GM21367 (cell line): ENCODE data around the gene PALM.
"Not testable (repeated sequence)": the region's sequence is repeated elsewhere in the genome, so short reads cannot be mapped to it uniquely, and the experiment has no call there.

ENCODE experiments used
- ATAC-seq: cut with Tn5 transposase; IDR thresholded peaks from one replicate; pipeline ENCODE4 v1.9.1; 2021; ENCODE audit not compliant: unreplicated experiment

PALM gene

DNA sequence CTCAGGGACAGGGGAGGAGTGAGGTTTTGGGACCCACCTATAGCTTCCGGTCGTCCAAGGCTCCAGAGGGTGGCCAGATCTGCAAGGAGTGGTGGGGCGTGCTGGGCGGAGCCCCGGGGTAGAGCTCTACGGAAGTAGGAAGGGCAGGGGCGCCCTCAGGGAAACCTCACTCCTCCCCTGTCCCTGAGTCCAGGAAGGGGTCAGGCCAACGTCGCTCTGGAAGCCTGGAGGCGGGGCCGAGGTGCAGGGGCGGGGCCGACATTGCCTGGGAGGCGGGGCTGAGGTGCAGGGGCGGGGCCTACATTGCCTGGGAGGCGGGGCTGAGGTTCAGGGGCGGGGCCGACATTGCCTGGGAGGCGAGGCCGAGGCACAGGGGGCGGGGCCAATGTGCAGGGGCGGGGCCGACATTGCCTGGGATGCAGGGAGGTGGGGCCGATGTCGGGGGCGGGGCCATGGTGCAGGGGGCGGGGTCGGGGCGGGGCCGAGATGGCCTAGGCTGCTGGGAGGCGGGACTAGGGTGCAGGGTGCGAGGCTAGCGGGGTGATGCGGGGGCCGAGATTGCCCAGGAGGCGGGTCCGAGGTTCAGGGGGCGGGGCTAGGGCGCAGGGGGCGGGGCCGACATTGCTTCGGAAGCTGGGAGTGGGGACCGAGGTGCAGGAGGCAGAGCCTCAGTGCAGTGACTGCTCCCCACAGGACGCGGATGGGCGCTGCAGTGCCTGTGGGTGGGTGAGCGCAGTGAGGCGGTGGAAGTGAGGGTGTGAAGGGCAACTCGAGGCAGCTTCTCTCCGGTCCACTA is 4.9 kb upstream of the PALM start:
- ATAC-seq, result no peak

DNA sequence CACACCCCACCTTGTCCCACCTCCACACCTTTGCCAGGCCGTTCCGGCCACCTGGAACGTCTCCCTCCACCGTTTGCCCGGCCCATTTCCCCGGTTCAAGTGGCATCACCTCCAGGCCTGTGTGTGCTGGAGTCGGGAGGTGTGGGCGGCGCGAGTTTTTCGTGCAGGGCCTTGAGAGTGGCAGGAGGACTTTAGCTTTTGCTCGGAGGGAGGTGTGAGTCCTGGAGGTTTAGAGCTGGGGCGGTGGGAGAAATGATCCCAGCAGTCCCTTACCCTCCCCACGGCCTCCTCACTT is 4.3 kb upstream of the PALM start:
- ATAC-seq, result no peak

DNA sequence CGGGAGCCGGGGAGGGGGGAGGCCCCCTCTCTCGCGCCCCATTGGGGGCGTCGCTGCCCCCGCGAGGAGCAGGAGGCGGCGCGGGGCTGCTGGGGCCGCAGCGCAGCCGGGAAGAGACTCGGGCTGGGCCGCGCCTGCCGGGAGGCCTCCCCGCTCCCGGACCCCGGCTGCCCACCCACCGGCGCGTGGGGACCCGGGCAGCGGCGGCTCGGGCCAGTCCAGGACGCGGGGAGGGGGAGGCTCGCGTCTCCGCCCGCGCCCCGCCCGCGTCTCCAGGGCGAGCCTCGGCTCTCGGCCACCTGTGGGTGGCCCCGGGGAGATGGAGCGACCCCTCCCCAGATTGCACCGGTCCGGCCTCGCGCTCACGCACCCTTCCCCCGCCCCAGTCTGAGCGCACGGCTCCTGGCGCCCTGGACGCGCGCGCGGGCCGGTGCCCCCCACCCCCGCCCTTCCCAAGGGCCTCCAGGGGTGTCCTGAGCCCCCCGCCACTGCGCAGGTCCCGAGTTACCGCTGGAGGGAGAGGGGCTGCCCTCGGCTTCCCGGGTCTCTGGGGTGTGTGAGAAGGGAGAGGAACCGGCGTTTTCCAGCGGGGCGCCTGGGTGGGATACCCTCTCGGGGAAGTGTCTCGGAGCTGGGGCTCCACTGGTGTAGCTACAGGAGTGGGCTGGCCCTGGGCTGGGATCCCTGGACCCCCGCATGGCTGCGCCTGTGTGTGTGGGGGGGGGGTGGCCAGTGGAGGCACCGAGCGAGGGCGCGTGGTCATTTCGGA is 645 bp downstream of the PALM start:
- no peak for ATAC-seq

DNA sequence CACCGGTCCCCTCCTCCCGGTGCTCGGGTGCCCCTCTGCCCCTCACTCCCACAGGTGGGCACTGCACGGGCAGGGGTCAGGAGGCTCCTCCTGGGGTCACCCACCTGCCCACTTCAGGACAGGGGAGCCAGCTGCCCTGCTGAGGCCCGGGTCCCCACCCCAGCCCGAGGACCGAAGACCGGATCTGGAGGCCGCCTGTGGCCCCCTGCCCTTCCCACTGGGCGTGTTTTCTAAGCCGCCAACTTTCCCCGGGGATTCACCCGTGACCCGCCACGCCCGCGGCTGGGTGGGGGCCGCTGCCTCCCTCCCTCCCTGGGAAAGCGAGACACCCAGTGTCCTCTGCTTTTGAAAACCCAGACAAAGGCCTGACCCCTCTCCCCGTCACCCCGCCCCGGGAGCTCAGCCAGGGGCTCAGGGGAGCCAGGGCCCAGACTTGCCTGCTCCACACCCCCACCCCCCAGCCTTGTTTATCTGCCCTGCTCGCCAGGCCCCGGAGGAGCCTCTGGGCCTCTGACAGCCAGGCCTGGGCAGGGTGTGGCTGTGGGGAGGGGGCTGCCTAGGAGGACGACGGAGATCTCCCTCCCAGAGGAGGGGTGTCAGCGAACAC is 1.3 kb downstream of the PALM start:
- ATAC-seq, result no peak

DNA sequence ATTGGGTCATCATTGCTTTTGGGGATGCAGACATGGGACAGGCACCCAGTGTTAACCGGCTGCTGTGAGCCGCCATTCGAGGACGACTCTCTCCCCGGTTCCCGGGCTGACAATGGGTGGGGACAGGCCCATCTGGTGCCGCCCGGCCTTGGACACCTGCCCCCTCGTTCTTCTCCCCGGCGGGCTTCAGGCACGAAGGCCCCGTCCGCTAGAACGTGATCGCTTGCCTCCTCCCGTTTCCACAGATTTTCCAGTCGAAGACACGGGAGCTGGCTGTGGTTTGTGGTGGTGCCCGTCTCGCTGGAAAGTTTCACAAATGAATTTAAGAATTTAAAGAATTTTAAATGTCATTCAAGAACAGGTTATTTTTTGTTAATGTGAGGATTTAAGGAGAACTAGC is 2.0 kb downstream of the PALM start:
- ATAC-seq, result no peak

DNA sequence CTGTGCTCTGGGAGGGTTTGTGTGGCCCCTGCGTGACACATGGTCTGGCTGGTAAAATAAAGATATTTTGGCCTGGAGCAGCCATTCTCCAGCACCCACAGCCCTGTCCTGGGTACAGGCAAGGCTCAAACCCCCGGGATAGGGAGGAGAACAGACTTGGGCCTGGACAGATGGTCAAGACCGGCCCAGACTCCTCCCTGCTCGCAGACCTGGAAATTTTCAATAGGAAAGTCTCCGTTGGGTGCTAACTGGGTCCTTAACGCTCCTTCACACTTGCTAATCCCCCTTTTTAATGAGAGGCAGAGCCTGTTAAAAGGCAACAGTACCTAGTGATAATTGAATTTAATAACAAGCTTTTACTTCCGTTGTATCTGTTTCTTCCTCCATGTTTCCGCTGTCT is 2.5 kb downstream of the PALM start:
- ATAC-seq, result no peak

DNA sequence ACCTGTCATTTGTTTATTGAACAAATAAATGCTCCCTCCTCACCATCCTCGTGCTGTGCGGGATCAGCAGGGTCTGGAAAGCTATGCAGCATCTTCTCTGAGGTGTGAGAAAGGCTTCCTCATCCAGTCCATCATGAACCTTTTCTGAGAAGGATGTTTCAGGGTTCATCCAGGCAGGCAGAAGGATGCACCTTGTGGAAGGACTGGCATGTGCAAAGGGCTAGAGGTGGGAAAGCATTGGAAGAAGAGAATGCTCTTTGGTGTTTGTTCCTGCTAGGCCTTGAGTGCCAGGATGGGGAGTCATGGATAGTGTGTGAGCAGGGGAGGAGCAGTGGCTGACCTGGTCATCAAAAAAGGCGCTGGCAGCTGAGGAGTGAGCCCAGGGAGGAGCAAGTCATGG is 6.6 kb downstream of the PALM start:
- no peak for ATAC-seq

DNA sequence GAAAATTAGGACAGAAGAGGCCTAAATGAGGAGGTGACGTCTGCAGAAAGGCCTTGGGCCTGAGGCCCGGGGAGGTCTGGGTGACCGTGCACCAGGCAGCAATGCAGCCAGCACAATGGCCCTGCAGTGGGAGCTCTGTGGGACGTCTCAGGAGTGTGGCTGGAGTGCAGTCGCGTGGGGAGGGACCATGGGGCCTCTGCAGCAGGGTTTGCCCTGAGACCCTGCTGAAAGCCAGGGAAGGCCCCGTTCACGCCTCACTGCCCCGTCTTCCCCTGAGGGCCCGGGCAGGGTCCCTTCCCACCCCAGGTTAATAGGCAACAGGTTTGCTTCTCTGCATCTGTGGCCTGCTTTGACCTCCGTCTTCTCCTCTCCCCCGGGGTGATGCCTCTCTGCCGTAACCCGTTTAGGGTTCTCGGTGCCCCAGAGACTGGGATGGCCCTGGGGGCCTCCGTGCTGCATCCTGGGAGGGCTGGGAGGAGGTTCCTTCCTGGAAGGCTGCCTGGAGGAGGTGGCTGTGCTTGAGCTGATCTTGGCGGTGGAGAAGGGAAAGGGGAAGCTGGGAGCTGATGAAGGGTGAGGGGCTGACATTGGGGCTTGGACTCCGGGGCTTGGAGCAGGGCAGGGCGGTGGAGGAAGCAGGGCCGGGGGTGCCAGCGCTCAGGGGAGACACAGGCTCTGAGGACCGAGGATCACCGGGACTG is 9.7 kb downstream of the PALM start:
- ATAC-seq, result no peak

DNA sequence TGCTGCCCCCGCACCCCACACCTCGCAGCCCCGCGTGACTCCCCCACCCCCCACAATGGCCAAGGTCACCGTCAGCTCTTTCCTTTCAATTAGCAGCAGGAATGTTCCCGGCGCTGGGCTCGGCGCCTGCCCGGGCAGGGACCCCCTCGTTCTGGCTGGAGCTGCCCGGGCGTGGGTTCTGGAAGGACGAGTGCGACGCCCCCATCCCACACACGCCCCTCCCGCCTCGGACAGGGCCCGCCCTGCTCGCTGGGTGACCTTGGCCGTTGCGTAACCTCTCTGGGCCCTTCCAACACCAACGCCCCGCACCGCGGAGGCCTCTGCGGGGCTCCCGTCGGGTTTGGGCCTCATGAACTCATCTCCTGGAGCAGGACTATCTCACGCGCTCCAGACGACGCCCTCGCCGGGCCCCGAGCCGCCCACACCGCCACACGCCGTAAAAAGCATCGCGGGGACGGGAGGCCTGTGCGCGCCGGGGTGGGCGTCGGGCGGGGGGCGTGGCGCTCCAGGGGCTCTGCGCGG is 10.3 kb downstream of the PALM start:
- ATAC-seq, result no peak

DNA sequence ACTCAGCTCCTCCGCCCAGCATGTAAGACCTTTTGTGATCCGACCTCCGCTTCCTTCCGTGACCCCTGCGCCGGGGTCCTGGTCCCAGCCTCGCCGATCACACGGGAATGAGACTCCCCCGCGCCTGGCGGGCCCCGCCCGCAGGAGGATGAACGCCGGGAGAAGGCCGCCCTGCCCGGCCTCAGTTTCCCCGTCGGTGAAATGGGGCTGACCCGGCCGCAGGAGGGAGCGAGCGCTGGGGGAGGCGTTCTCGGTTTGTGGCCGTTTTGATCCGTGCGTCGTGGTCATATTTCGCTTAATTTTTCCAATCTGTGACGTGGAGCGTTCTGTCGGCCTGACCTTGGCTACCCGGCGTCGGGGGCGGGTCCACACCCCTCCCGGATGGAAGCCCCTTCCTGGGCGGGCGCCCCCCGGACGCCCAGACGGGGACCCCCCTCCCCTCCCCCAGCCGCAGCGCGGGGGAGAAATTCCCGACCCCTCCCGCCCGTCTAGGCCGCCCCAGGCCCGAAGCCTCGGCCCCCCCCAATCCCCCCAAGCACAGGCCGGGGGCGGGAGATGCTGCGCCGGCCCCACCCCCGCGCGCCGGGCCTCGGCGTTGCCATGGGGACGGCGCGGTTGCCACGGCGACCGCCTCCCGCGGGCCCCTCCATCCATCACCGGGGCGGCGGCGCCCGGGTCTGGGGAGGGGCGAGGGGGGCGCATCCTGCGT is 11.1 kb downstream of the PALM start:
- ATAC-seq, result no peak

DNA sequence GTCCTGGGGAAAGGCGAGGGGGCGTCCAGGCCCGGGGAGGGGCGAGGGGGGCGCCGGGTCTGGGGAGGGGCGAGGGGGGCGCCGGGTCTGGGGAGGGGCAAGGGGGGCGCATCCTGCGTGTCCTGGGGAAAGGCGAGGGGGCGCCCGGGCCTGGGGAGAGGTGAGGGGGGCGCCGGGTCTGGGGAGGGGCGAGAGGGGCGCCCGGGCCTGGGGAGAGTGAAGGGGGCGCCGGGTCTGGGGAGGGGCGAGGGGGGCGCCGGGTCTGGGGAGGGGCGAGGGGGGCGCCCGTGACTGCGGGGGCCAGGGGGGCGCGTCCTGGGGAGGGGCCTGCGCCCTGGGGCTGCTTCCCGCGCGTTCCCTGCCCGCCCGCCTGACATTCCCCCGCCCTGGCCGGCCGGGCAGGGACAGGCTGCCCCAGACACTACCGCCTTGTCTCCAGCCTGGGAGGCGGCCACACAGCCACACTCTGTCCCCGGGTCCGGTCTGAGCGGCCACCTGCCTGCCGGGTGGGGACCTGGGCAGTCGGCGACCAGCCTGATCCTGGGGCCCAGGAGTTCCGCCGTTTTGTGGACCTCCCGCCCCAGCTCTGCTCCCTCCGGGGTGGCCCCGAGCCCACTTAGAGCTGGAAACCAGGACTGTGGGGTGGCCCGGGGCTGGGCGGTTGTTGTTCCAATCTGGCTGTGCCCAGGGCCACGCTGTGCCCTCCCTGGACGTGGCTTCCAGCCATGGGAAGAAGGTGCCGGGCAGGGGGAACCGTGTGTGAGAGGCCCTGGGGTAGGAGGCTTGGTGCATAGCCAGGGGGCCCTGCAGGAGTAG is 11.8 kb downstream of the PALM start:
- ATAC-seq, result no peak

DNA sequence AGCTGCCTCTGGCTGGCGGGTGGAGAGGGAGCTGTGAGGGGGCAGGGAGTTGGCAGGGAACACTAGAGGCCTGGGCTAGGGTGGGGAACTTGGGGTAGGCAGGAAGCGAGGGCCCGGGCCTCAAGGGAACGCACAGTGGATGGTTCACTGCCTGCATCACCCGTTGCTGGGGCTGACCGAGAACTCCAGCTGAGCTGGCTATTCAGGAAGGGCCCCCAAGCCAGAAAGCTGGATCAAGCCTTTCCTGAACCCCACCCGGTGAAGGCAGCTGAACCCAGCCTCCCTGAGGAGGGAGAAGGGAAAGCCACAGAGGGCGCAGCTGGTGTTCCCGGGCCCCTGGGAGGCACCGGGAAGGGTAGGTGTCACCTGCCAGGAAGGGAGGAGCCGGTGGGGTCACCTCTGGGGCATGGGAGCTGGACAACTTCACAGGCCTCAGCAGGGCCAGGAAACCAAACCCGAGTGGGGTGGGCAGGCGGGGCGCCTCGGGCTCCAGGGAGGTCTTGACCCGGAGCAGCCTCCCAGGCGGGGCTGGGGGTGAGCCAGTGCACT is 13.9 kb downstream of the PALM start:
- no peak for ATAC-seq

DNA sequence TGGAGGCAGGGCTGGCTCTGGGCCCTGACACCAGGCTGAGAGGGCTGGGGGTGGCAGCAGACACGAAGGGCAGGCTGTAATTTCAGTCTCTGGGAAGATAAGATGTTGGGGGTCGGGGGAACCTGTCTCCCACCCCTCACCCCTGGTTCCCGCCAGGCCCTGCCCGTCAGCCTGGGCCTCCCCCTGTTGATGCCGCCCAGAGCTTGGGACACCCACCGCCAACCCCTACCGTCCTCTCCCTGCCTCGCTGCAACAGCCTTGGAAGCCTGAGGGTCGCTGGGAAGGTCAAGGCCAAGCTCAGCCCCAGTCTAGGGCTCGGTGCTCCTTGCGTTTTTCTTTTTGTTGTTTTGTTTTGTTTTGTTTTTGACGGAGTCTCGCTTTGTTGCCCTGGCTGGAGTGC is 14.5 kb downstream of the PALM start:
- no peak for ATAC-seq

DNA sequence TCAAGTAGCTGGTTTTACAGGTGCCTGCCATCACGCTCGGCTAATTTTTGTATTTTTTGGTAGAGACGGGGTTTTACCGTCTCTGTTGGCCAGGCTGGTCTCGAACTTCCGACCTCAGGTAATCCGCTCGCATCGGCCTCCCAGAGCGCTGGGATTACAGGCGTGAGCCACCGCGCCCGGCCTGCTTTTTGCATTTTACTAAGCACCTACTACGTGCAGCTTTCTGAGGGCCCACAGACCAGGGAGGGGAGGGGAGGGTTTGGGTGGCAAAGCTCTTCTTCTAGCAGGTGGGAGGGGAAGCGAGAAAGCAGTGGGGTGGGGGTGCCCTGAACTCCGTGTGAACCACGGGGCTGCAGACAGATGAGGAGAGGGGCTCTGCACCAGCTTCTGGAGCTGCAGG is 15.0 kb downstream of the PALM start:
- ATAC-seq, result no peak

DNA sequence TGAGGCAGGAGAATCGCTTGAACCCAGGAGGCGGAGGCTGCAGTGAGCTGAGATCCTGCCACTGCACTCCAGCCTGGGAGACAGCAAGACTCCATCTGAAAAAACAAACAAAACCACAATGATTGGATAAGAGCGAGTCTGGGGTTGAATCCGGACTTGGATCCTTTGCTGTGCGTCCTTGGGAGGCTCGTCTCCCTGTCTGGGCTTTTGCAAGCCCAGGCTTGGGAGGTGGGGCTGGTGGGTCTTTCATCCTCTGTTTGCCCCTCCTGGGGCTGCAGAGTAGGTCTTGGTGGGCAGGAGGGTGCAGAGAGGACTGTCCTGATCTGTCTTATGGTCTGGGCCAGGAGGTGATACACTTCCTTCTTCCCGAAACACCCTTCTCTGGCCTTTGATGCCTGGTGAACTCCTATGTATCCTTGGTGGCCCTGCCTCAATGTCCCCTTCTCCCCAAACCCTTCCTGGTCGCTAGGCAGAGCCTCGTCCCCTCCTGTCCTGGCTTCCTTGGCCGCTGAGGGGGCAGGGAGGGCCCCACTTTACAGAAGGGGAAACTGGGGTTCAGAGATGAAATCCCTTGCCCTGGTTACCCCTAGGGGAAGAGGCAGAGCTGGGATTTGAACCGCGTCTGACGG is 16.8 kb downstream of the PALM start:
- ATAC-seq, result no peak

DNA sequence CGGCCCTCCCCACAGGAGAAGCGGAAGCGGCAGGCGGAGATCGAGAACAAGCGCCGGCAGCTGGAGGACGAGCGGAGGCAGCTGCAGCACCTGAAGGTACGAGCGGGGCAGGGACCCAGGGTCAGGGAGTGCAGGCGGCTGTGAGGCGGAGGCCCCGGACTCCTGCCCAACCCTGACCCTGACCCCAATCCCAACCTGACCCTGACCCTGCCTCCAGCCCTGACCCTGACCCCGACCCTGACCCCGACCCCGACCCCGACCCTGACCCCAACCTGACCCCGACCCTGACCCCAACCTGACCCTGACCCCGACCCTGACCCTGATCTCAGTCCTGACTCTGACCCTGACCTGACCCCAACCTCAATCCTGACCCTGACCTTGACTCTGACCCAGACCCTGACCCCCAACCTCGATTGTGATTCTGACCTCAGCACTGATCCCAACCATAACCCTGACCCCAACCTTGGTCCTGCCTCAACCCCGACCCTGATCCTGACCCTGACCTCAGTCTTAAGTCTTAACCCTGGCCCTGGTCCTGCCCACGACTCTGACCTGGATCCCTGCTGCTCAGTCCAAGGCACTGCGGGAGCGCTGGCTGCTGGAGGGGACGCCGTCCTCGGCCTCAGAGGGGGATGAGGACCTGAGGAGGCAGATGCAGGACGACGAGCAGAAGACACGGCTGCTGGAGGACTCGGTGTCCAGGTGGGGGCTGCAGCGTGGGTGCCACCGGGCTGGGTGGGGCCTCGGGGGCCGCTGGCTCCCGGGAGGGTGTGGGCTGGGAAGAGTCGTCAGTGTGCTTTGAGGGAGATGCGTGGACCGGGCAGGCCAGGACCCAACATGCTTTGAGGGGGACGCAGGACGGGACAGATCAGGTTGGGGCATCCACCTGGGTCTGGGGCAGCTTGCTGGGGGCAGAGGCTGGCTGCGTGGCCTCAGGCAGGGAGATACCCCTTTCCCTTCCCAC is 18.5 kb downstream of the PALM start:
- ATAC-seq, result no peak

DNA sequence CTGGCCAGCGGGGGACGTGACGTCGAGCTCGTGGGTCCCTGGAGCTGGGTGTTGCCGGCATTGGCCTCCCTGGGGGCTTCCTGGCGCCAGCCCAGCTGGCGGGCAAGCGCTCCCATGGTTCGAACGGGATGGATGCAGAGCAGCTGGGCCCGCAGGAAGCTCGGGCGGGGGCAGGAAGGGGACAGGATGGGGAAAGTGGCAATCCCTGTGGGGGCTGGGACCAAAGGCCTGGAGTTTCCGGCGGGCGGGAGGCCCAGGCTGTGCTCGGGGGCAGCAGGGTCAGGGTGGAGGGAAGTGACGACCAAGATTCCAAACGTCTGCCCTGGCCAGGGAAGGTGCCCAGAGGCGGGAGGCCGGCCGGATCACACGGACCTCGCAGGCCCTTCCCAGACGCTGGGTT is 19.3 kb downstream of the PALM start:
- ATAC-seq, result no peak

DNA sequence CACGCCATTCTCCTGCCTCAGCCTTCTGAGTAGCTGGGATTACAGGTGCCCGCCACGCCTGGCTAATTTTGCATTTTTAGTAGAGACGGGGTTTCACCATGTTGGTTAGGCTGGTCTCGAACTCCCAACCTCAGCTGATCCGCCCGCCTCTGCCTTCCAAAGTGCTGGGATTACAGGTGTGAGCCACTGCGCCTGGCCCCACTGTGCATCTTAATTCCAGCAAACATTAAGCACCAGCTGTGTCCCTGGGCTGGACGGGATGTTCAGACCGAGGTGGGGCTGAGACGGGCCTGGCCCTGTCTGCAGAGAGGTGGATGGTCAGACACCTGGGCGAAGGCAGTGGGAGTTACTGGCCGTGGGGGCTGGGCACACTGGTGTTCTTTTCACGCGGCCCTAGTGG is 20.8 kb downstream of the PALM start:
- ATAC-seq, result not testable (repeated sequence)
